SH-SY5Y (cell line): ENCODE data around the gene RIC1.

Source experiments
- GATA2 ChIP-seq: IDR thresholded peaks from 2 replicates; pipeline ENCODE4 v1.6.1; 2011; ENCODE audit warnings: mild to moderate bottlenecking, low read depth, low read length
- GATA3 ChIP-seq: IDR thresholded peaks from 2 replicates; pipeline ENCODE4 v1.6.1; 2011; ENCODE audit warnings: low read depth, mild to moderate bottlenecking, low read length, moderate library complexity

- no peak for TF ChIP-seq GATA3
- TF ChIP-seq GATA2, result no peak
These were observed 36.2 kb downstream of the RIC1 start for GRCh38 chr9:5665059-5665458.
